HG02973 (cell line): ENCODE results near the gene TMPRSS2.
A peak's percentile ranks its signal among the peaks of the same experiment; 100 is the strongest.

Experiments used
- ATAC-seq: cut with Tn5 transposase; IDR thresholded peaks from one replicate; pipeline ENCODE4 v1.9.1; 2021; ENCODE audit warnings: moderate library complexity; ENCODE audit not compliant: unreplicated experiment

The TMPRSS2 gene

GRCh38 chr21:41482980-41483379 is 25.0 kb downstream of the TMPRSS2 start:
- no peak for ATAC-seq

DNA sequence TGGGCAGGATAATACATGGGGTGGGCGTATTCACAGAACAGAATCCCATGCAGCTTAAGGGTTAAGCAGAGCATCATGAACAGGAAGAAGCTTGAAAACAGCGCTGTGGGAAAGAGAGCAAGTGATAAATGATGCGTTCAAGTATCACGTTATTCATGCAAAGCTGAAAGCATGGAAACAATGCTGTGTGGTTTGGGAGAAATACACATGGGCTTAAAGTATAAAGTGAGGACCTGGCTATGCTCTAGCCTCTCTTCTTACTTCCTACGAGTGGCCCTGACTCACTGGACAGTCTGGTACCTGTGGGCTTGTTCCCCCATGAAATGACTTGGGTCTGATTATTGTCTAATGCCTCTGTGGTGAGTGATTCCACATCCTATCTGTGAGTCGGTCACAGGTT is 25.7 kb downstream of the TMPRSS2 start:
- ATAC-seq = no peak

GRCh38 chr21:41481191-41481590 is 26.8 kb downstream of the TMPRSS2 start:
- ATAC-seq = no peak

DNA sequence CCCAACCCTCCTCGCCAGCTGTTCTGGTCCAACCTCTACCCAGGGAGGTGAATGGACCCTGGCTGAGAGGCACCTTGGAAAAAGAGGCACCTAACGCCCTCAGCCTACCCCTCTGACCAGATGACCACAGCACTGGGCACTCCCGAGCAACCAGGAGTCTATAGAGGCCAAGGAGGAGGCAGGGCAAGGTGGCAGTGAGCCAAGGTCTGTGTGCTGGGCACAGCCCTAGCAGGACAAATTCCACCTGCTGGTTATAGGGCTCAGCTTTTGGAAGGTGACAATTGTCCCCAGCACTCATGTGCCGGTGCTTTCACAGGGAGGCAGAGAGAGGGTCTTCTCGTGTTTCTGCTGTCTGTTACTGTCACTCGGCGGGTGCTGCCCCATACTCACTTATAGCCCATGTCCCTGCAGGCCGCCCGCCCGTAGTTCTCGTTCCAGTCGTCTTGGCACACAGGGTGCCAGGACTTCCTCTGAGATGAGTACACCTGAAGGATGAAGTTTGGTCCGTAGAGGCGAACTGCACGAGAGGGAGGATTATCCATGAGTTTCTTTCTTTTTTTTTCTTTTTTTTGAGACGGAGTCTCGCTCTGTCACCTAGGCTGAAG is 27.8 kb downstream of the TMPRSS2 start:
- ATAC-seq = no peak

- no peak for ATAC-seq
Observed at GRCh38 chr21:41479686-41480085, 28.3 kb downstream of the TMPRSS2 start.

DNA sequence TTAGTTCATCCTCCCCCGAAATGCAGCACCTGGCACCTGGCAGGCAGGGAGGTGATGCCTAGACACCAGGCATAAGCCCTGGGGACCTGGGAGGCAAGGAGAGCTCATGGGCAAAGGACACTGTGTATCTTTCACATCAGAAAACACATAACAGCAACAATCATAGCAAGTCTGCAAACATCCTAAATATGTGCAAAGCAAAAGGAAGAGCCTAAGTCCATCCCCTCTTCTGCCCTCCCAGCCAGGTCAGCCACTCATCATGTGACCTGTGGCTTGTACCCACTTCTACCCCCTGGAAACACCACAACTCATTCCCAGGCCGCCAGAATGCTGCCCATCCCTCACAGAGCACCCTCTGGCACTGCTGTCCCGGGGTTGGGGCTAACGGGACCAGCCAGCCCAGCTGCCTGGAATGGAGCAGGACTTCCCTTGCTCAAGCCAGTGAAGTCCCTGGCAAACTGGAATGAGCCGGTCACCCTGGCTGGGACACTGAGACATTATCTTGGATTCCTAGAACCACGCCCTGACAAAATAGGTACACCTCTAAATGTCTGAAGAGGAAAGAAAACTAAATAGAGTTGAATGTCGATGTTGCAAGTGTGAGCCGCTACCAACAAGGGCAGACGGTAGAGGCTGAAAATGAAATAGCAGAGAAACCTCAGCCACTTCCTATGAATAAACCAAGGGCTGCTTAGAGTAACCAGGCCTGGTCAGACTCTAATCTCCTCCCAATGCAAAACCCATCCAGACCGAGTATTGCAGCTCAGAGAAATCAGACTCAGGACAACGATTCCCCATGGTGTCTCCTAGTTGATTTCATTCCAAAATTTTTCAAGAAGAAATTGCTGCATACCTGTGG is 29.4 kb downstream of the TMPRSS2 start:
- ATAC-seq = no peak

- no peak for ATAC-seq
Observed at GRCh38 chr21:41477641-41478318, 30.2 kb downstream of the TMPRSS2 start.

- no peak for ATAC-seq
Observed at GRCh38 chr21:41475714-41476420, 32.1 kb downstream of the TMPRSS2 start.

DNA sequence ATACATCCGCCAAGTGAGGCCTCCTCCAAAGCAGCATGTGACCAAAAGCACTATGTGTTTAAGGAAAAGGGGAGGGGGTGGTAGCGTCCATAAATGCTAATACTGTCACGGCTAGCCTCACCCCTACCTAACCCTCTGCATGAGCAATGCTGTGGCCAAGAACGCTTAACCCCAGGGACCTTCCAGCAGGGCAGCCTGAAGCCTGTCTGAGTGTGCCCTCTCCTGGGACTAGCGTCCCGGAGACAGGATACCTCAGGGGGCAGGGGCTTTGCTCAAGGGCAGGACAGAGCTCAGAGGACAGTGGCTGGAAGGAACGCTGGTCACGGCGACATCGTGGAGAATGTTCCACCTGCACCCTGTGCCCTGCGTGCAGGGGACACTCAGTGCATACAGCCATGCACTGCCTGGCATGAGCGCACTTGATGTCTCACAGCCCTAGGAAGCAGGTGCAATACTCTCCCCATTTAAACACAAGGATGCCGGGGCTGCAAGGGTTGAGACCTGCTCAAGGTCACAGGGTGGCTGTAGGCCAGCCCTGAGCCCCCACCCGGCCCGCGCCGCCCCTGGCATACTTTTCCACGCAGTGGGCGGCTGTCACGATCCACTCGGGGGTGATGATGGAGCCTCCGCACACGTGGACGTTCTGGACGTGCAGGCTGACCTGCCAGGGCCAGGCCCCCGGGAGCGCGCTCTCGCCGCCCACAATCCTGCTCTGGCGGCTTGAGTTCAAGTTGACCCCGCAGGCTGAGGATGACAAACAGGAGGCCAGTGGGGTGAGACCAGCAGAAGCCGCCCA is 35.0 kb downstream of the TMPRSS2 start:
- no peak for ATAC-seq

GRCh38 chr21:41470054-41470453 is 37.9 kb downstream of the TMPRSS2 start:
- ATAC-seq = no peak

DNA sequence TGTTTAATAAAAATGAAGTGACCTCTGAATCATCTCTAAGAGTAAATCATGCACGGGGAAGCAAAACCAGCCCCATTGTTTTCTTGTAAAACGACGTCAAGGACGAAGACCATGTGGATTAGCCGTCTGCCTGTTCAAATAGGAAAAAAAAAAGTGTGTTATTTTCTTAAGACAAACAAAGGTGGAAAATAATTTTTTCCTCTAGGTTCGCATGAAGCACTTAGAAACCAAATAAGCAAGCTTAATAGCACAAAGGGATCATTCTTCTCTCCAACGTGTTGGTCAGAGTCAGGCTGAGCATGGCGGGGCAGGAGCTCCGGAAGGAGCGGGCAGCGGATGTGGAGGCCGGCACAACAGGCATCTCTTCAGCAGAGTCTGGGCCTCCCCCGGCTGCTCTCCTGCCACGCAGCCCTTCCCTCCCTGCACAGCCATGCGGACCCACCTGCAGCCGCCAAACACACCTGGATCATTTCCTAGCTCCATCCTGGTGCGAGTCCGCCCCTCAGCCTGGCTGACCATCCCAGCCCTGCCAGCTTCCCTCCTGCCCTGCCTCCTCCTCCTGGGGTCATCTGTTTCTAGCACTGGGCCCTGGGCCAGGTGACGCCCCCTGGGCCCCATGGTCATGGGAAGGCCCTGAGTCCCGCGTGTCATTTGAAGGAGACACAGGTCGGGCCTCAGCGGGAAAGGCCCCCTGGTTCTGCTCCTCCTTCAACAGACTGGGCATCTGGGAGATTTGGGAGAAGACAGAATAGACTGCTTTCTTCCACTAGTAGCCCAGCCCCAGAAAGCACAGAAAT is 41.7 kb downstream of the TMPRSS2 start:
- no peak for ATAC-seq

- ATAC-seq = no peak
Observed at GRCh38 chr21:41465176-41465781, 42.7 kb downstream of the TMPRSS2 start.

DNA sequence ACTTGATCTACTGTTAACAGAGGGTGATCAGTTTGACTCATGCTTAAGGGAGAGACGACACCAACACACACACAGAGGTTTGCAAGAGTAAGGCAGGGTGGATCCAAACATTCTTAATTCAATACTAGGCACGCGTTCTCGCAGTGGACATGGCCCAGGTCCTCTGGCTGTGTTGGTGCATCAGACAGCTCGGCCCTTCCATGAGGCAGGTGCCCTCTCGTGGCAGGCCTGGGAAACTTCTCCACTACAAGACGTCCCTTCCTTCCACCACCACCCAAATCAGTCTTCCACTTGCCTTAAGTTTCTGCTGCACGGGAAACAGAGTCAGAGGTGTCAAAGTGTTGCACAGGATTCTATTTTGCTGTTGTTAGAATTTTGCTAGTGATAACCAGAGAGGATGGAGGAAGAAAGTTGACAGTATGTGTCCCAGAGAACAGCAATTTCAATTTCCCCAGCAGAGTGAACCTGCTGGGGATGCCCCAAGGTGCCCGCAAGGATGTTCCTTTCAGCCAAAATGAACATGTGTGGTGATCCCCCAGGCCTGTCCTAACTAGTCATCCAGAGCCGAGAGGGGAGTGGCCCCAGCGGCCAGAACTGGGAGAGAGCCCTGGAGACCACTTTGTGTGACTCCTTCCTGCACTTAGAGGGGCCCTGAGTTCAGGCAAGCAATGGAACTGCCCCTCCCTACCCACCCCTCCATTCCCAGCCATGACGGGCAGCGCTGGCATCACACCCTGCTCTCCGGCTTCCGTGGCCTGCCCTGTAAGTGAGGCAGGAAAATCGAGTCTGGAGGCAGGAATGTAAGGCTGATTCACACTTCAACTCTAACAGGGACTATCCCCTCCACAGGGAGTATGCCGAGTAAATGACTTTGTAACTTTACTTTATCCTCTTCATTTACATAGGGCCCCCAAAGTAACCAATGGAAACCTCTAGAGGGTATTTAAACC is 47.1 kb downstream of the TMPRSS2 start:
- ATAC-seq = peak; percentile 54

DNA sequence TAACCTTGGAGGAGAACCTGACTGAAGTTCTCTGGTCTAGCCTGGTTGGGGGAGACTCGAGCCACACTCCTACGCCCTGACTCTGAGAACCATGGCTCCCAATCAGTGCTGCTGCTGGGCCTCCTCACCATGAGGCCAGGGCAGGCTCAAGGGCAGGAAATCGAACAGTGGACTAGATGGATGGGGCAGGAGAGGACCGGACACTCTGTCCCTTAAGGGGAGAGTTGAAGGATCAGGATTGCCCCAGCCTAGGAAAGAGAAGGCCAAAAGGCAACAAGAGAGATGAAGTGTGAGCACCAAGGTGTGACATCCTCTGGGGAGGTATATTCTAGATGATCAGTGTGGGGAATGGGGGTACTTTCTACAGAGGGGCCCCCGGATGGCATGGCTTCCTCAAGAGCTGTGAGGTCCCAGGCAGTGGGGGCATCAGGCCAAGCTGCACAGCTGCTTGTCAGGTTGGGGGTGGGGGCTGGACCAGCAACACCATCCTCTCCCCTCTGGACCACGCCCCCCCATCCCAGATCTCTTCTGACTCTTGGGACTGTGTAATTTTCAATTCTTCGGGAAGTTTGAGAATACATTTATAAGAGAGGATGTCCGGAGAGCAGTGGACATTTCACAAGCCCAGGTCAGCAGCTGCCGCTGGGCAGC is 47.9 kb downstream of the TMPRSS2 start:
- no peak for ATAC-seq

DNA sequence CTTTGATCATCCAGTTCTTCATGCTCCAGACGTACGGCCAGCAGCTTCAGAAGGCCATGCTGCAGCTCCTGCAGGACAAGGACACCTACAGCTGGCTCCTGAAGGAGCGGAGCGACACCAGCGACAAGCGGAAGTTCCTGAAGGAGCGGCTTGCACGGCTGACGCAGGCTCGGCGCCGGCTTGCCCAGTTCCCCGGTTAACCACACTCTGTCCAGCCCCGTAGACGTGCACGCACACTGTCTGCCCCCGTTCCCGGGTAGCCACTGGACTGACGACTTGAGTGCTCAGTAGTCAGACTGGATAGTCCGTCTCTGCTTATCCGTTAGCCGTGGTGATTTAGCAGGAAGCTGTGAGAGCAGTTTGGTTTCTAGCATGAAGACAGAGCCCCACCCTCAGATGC is 49.4 kb downstream of the TMPRSS2 start:
- ATAC-seq = no peak

- ATAC-seq = no peak
Observed at GRCh38 chr21:41458121-41458520, 49.8 kb downstream of the TMPRSS2 start.

GRCh38 chr21:41453761-41454160 is 54.2 kb downstream of the TMPRSS2 start:
- no peak for ATAC-seq

GRCh38 chr21:41453198-41453597 is 54.8 kb downstream of the TMPRSS2 start:
- ATAC-seq = no peak
